ENCODE data around the gene PATJ.
"Not testable (repeated sequence)": the region's sequence is repeated elsewhere in the genome, so short reads cannot be mapped to it uniquely, and the experiment has no call there.

DNA sequence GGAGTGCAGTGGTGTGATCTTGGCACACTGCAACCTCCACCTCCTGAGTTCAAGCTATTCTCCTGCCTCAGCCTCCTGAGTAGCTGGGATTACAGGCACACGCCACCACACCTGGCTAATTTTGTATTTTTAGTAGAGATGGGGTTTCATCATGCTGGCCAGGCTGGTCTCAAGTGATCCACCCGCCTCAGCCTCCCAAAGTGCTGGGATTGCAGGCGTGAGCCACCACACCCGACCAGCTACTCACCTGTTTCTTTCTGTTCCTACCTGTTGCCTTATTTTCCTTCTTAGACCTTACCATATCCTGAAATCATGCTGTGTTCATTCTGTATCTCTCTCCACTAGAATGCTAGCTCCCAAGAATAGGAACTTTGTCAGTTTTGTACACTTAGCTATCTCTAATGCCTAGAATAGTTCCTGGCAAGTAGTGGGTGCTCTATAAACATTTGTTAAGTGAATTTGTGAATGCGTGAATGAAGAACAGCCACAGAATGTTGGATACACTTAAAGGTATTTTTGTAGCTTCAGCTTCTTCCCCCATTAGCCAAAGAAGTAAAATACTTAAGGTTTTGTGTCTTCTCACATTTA is 137.7 kb downstream of the PATJ start:
- TF ChIP-seq POLR2A (IDR thresholded peaks at IDR 0.05) = not testable (repeated sequence)
- TF ChIP-seq, protein P1, sequence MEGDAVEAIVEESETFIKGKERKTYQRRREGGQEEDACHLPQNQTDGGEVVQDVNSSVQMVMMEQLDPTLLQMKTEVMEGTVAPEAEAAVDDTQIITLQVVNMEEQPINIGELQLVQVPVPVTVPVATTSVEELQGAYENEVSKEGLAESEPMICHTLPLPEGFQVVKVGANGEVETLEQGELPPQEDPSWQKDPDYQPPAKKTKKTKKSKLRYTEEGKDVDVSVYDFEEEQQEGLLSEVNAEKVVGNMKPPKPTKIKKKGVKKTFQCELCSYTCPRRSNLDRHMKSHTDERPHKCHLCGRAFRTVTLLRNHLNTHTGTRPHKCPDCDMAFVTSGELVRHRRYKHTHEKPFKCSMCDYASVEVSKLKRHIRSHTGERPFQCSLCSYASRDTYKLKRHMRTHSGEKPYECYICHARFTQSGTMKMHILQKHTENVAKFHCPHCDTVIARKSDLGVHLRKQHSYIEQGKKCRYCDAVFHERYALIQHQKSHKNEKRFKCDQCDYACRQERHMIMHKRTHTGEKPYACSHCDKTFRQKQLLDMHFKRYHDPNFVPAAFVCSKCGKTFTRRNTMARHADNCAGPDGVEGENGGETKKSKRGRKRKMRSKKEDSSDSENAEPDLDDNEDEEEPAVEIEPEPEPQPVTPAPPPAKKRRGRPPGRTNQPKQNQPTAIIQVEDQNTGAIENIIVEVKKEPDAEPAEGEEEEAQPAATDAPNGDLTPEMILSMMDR (IDR thresholded peaks at IDR 0.05) = not testable (repeated sequence)

Measured in testis (tissue), 2 donors.